Left renal cortex interstitium (tissue), 4 donors: ENCODE results near the gene INAFM1. TPM values are rescaled to one million over a fixed set of nuclear protein-coding genes. Genes with fewer than 3 reads are reported as not detected.
"Not testable (repeated sequence)": the region's sequence is repeated elsewhere in the genome, so short reads cannot be mapped to it uniquely, and the experiment has no call there.

Experiments
- DNase-seq, 4 donors: peaks; one replicate each; pipeline ENCODE4 v3.0.0-alpha.2; 2013; ENCODE audit warnings: low read depth in 4 of 4, low spot score in 2 of 4, missing footprints in 1 of 4
- polyA plus RNA-seq, 4 donors: library from polyadenylated mRNA; unstranded; fragments of 120-200 nt; gene quantifications; one replicate each; pipeline ENCODE4 v1.2.1, GENCODE V29; 2013; ENCODE audit not compliant: insufficient read length in 4 of 4

Gene INAFM1
- polyA plus RNA-seq, 4 donors = 6.4 to 12.9 (median 10.5) TPM

- DNase-seq = no peak
Observed at GRCh38 chr19:47266401-47266941, 8.2 kb upstream of the INAFM1 start.

GRCh38 chr19:47267350-47267759 is 7.3 kb upstream of the INAFM1 start:
- DNase-seq = no peak

- no peak for DNase-seq
Observed at GRCh38 chr19:47268028-47268427, 6.7 kb upstream of the INAFM1 start.

- no peak for DNase-seq
Observed at GRCh38 chr19:47269596-47269995, 5.1 kb upstream of the INAFM1 start.

GRCh38 chr19:47270408-47270807 is 4.3 kb upstream of the INAFM1 start:
- no peak for DNase-seq

- DNase-seq = no peak
Observed at GRCh38 chr19:47271949-47272348, 2.7 kb upstream of the INAFM1 start.

GRCh38 chr19:47272448-47273312 is 2.0 kb upstream of the INAFM1 start:
- peak in 1 of 4 donors; percentile 18 for DNase-seq

- peak; percentile 88 to 89 (median 89) for DNase-seq
Observed at GRCh38 chr19:47273313-47274070, 1.2 kb upstream of the INAFM1 start.

GRCh38 chr19:47274891-47275761 is 441 bp downstream of the INAFM1 start:
- DNase-seq = peak in 1 of 4 donors; percentile 18

GRCh38 chr19:47275791-47276461 is 1.2 kb downstream of the INAFM1 start:
- DNase-seq = no peak

- DNase-seq = not testable (repeated sequence)
Observed at GRCh38 chr19:47276513-47276912, 1.8 kb downstream of the INAFM1 start.

- DNase-seq = no peak
Observed at GRCh38 chr19:47280183-47280797, 5.6 kb downstream of the INAFM1 start.

GRCh38 chr19:47283405-47284059 is 8.8 kb downstream of the INAFM1 start:
- no peak for DNase-seq

GRCh38 chr19:47284324-47284899 is 9.7 kb downstream of the INAFM1 start:
- peak in 2 of 4 donors; percentile 37 to 48 for DNase-seq

GRCh38 chr19:47296036-47296435 is 21.4 kb downstream of the INAFM1 start:
- DNase-seq = peak in 3 of 4 donors; percentile 35 to 70 (median 53)

- DNase-seq = not testable (repeated sequence)
Observed at GRCh38 chr19:47300867-47301266, 26.2 kb downstream of the INAFM1 start.

- DNase-seq = no peak
Observed at GRCh38 chr19:47302249-47302648, 27.6 kb downstream of the INAFM1 start.

GRCh38 chr19:47303966-47304365 is 29.3 kb downstream of the INAFM1 start:
- no peak for DNase-seq
